T-helper 2 cell (primary cell): Measurements from ENCODE around the gene ZNF414.
A peak's percentile ranks its signal among the peaks of the same experiment; 100 is the strongest.
"Not testable (repeated sequence)": the region's sequence is repeated elsewhere in the genome, so short reads cannot be mapped to it uniquely, and the experiment has no call there.

Source experiments
- DNase-seq, 5 experiments: peaks; one replicate each; pipeline versions ENCODE4 v3.0.0 to v3.0.0-alpha.2; 2012 to 2022

The ZNF414 gene

GRCh38 chr19:8517551-8518442 is 3.8 kb upstream of the ZNF414 start:
- peak in 3 of 5 experiments; percentile 53 to 98 (median 67) for DNase-seq

- peak in 4 of 5 experiments; percentile 13 to 95 (median 56) for DNase-seq
Measured at GRCh38 chr19:8515317-8515716, 1.4 kb upstream of the ZNF414 start.

- not testable (repeated sequence) for DNase-seq
Measured at GRCh38 chr19:8514505-8515009, 590 bp upstream of the ZNF414 start.

- DNase-seq: no peak
Measured at GRCh38 chr19:8513036-8513686, 806 bp downstream of the ZNF414 start.

DNA sequence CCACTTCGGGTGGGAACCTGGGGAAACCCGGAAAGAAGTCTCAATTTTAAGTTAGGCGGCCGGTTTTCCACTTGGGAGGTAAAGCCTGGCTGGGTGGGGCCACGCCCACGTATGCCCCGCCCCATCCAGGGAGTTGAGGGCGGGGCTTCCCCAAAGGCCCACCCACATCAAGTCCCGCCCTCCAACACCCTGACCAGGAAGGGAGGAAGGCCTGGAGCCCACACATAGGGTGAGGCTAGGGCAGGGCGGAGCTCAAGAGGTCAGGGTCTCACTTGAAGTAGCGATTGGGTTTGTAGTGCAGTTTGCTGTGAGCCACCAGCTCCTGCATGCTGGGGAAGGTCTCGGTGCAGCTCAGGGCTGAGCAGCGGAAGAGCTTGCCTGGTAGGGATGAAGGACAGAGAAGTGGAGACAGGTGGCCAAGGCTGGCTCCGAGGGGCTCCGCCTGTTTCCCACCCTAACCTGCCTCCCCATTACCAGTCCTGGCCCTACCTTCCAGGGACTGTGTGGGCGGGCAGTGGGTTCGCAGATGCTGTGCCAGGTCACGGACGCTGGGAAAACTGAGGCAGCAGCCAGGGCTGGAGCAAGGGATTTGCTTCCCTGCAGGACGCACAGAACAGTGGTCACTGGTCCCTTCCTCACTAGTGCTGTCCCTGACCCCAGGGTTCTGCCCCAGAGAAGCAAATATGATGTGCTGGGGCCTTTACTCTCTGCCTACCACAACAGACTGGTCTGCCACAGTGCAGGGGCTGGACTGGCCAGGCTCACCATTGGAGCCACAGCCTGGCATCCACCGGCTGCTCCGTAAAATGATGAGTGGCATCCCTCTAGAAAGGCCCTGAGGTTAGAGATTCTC is 1.6 kb downstream of the ZNF414 start:
- peak in 1 of 5 experiments; percentile 30 for DNase-seq

GRCh38 chr19:8511573-8512101 is 2.3 kb downstream of the ZNF414 start:
- DNase-seq: no peak

GRCh38 chr19:8510589-8511115 is 3.3 kb downstream of the ZNF414 start:
- no peak for DNase-seq

GRCh38 chr19:8506402-8506957 is 7.5 kb downstream of the ZNF414 start:
- no peak for DNase-seq

- peak; percentile 45 to 64 (median 55) for DNase-seq
Measured at GRCh38 chr19:8505680-8506401, 8.1 kb downstream of the ZNF414 start.

DNA sequence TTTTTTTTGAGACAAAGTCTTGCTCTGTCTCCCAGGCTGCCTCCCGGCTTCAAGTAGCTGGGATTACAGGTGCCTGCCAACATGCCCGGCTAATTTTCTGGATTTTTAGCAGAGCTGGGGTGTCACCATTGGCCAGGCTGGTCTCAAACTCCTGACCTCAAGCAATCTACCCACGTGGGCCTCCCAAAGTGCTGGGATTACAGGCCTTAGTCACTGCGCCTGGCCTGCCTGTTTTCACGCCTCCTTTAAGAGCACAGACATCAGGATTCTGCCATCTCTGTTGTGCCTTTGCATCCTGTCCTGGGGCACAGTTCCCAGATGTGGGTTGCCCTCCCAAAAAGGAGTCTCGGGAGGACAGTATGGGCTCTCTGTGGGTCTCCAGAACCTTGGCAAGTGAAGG is 9.0 kb downstream of the ZNF414 start:
- DNase-seq: no peak

- no peak for DNase-seq
Measured at GRCh38 chr19:8504171-8504570, 9.8 kb downstream of the ZNF414 start.

- no peak for DNase-seq
Measured at GRCh38 chr19:8503510-8503909, 10.5 kb downstream of the ZNF414 start.

DNA sequence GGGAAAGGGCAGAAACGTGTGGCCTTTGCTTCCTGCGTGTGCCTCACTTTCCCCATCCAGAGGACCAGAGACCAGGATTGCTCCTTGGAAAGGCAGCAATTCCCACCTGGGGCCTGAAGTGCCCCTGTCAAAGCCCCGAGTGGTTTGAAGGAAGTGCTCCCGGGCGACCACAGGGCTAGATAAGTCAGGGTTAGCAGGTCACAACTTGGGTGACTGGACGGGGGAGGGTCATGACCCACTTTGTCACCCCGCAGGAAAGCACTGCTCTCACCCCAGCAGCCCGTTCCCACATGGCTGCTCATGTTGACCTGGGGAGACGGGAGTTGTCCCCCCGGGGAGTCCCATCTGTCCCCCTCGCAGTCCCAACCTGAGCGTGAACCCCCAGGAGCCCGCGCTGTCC is 12.0 kb downstream of the ZNF414 start:
- DNase-seq: no peak

DNA sequence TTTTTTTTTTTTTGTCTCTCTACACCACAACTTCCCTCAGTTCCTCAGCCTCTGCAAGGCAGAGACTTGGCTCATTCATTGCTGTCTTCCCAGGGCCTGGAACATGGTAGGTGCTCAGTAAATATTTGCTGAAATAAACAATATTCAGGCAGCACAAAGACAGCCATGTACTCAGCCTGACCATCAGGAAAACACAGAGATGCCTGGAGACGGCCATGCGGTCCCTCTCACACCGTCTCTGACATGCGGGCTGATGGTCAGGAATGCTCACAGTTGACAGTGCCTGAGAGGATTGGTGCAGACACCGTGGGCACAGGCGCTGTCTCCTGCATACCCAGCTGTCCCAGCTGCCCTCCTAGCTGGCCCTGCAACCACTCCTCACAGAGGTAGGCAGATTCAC is 12.5 kb downstream of the ZNF414 start:
- no peak for DNase-seq

DNA sequence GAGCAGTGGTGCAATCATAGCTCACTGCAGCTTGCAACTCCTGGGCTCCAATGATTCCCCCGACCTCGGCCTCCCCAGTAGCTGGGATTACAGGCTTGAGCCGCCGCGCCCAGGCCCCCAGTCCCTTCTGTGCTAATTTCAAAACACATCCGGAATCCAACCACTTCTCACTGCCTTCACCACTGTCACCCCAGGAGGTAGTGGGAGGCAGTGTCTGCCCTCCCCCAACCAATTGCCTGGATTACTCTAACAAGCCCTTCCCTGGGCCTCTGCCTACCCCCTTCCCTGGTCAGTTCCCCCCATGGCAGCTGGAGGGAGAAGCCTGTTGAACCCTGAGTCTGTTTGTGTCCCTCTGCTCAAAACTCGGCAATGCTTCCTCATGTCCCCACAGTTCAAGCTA is 13.8 kb downstream of the ZNF414 start:
- DNase-seq: no peak

GRCh38 chr19:8499048-8499833 is 14.7 kb downstream of the ZNF414 start:
- no peak for DNase-seq

GRCh38 chr19:8498295-8498694 is 15.7 kb downstream of the ZNF414 start:
- DNase-seq: no peak

- peak in 1 of 5 experiments; percentile 26 for DNase-seq
Measured at GRCh38 chr19:8494158-8494557, 19.8 kb downstream of the ZNF414 start.

DNA sequence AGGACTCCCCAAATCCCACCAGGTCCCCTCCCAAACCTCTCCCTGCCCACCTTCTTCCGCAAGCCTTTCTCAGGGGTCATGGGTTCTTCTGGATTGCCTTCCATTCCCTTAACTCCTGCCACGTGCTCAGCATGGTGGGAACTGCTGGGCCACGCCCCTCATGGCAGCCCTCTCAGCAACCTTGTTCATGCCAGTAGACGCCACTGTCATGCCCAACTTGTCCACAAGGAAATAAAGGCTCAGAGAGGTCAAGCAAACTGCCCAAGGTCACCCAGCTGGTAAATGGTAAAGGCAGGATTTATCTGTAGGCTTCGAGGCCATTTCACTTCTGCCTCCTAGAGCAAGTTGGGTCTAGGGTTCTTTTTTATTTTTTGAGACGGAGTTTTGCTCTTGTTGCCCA is 22.4 kb downstream of the ZNF414 start:
- DNase-seq: no peak

DNA sequence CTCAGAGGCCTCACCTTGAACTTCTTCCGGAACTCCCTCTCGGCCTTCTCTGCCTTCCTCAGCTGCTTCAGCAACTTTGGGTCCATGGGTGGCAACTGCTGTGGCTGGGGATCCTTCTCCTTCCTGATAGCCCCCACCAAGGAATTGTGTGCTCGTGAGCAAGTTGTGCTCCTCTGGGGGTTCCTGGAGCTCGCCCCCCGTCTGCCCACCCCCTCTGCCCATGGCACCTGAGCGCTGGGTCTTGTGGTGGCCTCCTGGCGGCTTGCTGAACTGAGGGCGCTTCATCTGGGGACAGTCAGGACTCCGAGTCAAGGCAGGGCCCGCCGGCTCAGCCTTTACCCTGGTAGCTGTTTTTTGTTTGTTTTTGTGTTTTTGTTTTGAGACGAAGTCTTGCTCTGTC is 23.1 kb downstream of the ZNF414 start:
- DNase-seq: no peak

DNA sequence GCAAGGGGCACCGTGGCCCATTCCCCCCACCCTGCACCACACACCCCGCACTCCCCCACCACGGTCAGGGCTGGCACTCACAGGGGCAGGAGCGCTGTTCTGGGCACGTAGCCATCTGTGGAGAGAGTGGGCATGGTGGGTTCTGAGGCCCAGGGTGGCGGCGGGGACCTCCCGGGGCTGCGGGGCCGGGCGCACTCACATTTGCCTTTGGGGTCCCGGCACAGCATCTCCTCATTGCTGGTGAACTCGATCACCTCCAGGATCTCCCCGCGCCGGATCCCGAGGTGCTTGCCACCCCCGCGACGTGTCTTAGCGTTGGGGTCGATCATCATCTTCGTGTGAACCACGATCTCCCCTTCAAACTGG is 23.6 kb downstream of the ZNF414 start:
- no peak for DNase-seq
